OCI-LY1 (cell line): ENCODE measurements around the gene EPHA8.

Experiments
- CTCF ChIP-seq: fragments of 200-600 bp; sonication (generic), shearing (Covaris generic); IDR thresholded peaks from 2 replicates; pipeline ENCODE4 v1.5.1; 2017; ENCODE audit warnings: mild to moderate bottlenecking, antibody characterized with exemption, low read length, moderate library complexity, mixed read lengths
- EZH2 ChIP-seq: fragments of 200-600 bp; sonication (generic), shearing (Covaris generic); IDR thresholded peaks from 2 replicates; pipeline ENCODE4 v1.8.0; 2017; ENCODE audit warnings: borderline replicate concordance, mixed run types, mild to moderate bottlenecking, antibody characterized with exemption, low read length, moderate library complexity, mixed read lengths

GRCh38 chr1:22643381-22643780 lies 80.1 kb downstream of the EPHA8 start, which contains the start of gene C1QC:
- no peak for TF ChIP-seq CTCF
- no peak for TF ChIP-seq EZH2
